Measurements from ENCODE around the gene PIK3AP1. TPM values are rescaled to one million over a fixed set of nuclear protein-coding genes. Genes with fewer than 3 reads are reported as not detected.

PIK3AP1 gene
- total RNA-seq, 2 experiments from 2014 or later: 8.4 to 9.8 TPM

- ChIA-PET CTCF (interaction anchor here (0.6 kb wide), 1 partner anchor 13 kb away, joined by 3 read pairs; no protein-coding TSS in a partner anchor), POLR2A (no interaction called here)
Observed at GRCh38 chr10:96655461-96656197, 64.7 kb downstream of the PIK3AP1 start.

- CTCF ChIA-PET: interaction anchor here (1.2 to 1.8 kb wide), 2 partner anchors 9 to 374 kb away, joined by 3 to 11 read pairs; no protein-coding TSS in a partner anchor
- POLR2A ChIA-PET: no interaction called here
Observed at GRCh38 chr10:96651998-96652431, 68.3 kb downstream of the PIK3AP1 start.

DNA sequence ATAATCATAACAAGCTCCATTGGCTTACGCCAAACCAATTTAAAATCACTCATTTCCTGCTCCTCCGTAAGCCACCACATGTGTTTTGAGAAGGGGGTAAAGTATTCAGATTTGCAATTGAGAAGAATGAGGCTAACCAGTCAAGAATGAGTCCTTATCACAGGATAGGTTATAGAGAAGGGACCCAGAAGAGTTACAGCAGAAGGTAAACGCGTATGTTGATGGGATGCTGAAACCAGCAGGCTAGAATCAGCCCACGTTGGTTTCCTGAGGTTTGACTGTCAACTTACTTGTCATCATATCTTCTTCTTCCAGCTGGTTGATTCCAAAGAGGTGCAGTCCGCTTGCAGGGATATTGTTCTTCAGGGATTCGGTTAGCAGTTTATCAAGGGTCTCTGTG, 69.4 kb downstream of the PIK3AP1 start:
- ChIA-PET CTCF (interaction anchor here (1.8 kb wide), 1 partner anchor 8 kb away, joined by 11 read pairs; no protein-coding TSS in a partner anchor), POLR2A (interaction anchor here (0.5 kb wide), 1 partner anchor 10 kb away, joined by 3 read pairs; no protein-coding TSS in a partner anchor)

- POLR2A ChIA-PET: no interaction called here
- CTCF ChIA-PET: no interaction called here
Observed at GRCh38 chr10:96648297-96648696, 72.0 kb downstream of the PIK3AP1 start.

DNA sequence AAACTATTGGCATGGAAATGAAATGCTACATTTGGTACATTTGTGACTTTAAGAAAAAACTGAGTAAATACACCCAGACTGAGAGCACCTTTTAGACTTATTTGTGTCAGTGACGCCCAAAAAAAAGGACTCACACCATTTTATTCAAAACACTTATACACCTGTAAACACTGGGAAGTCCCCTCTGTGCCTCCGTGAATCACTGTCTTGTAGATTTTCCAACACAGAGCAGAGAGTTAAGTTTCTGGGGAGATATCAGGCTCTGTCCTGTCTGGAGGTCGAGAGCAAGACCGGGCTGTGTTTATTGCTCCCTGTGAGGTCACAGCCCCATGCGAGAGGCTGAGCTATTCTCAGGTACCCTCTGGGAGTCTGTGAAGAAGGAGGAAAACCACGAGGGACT, 72.8 kb downstream of the PIK3AP1 start:
- POLR2A ChIA-PET: no interaction called here
- CTCF ChIA-PET: no interaction called here

- ChIA-PET CTCF (no interaction called here), POLR2A (interaction anchor here (0.5 kb wide), 1 partner anchor 193 kb away, joined by 3 read pairs; no protein-coding TSS in a partner anchor)
Observed at GRCh38 chr10:96646751-96647166, 73.6 kb downstream of the PIK3AP1 start.

GRCh38 chr10:96646301-96646700, 74.0 kb downstream of the PIK3AP1 start:
- ChIA-PET POLR2A (interaction anchor here (0.5 kb wide), 1 partner anchor 193 kb away, joined by 3 read pairs; no protein-coding TSS in a partner anchor), CTCF (no interaction called here)

DNA sequence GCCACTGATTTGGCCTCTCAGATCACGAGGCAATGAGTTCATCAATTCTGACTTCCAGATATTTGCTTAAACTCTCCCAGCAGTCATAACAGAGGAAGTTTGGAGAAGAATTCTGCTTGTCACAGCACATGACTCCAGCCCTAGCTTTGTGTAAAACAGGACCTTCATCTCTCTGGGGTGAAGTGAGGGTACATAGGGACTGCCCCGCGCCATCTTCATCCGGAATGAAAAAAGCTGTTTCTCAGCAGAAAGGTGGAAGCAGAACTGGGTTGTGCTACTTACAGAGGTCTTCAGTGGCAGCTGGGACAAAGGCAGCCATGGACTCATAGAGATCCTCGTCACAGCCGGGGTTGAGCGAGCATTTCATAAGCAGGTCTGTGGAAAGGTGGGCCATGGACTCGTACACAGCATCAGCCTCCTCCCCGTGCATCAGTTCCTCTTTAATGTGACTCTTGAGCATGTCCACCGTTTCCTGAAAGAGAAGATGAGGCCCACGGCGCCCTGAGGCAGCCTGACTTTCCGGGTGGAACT, 75.1 kb downstream of the PIK3AP1 start:
- CTCF ChIA-PET: no interaction called here
- POLR2A ChIA-PET: no interaction called here

GRCh38 chr10:96643920-96644319, 76.4 kb downstream of the PIK3AP1 start:
- ChIA-PET POLR2A (no interaction called here), CTCF (interaction anchor here (0.8 to 2.0 kb wide), 3 partner anchors 8 to 185 kb away, joined by 4 to 11 read pairs (median 7); no protein-coding TSS in a partner anchor)

GRCh38 chr10:96642973-96643372, 77.3 kb downstream of the PIK3AP1 start:
- POLR2A ChIA-PET: no interaction called here
- CTCF ChIA-PET: interaction anchor here (0.6 to 2.0 kb wide), 7 partner anchors 9 to 254 kb away, joined by 3 to 11 read pairs (median 4); no protein-coding TSS in a partner anchor

- POLR2A ChIA-PET: no interaction called here
- CTCF ChIA-PET: interaction anchor here (0.6 to 2.0 kb wide), 4 partner anchors 9 to 111 kb away, joined by 3 to 11 read pairs (median 6); no protein-coding TSS in a partner anchor
Observed at GRCh38 chr10:96642530-96642929, 77.8 kb downstream of the PIK3AP1 start.

DNA sequence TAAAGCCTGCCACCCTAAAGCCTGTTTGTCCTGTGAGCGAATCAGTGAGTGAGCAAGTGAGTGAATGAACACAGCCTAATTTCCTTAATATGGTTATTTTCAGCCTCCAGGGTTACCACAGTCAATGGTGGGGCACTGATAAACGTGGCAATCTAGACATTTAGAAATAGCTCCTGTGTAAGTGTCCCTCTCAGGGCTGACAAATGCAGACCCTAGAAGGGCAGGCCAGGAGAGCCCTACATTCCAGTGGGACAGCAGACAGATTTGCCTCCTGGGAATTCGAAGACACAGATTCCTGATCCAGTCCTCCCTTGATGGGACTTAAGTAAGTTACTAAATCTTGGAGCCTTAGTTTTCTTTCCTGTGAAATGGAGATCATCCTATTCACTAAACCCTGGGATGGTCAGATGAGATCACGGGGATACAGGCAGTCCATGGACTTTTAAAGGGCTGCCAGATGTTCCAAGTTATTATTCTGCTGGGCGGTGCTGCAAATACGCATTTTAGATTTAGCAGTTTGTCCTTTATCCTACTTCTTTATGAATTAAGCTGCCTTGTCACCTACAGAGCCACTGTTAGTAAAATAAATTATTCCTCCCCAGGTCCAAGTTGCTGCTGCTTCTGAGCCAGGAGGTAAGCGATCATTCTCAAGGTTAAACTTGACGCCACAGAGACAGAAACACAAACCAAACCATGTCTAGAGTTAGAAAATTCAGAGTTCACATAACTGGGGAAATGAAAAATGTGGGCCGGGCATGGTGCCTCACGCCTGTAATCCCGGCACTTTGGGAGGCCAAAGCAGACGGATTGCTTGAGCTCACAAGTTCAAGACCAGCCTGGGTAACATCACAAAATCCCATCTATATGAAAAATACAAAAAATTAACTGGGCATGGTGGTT, 78.7 kb downstream of the PIK3AP1 start:
- ChIA-PET CTCF (interaction anchor here (0.9 to 2.0 kb wide), 15 partner anchors 12 to 383 kb away, joined by 3 to 7 read pairs (median 5); partner anchors contain the start of gene PIK3AP1), POLR2A (no interaction called here)

- ChIA-PET POLR2A (no interaction called here), CTCF (interaction anchor here (0.8 to 1.5 kb wide), 8 partner anchors 16 to 386 kb away, joined by 3 to 6 read pairs (median 3); no protein-coding TSS in a partner anchor)
Observed at GRCh38 chr10:96639899-96640298, 80.4 kb downstream of the PIK3AP1 start.

DNA sequence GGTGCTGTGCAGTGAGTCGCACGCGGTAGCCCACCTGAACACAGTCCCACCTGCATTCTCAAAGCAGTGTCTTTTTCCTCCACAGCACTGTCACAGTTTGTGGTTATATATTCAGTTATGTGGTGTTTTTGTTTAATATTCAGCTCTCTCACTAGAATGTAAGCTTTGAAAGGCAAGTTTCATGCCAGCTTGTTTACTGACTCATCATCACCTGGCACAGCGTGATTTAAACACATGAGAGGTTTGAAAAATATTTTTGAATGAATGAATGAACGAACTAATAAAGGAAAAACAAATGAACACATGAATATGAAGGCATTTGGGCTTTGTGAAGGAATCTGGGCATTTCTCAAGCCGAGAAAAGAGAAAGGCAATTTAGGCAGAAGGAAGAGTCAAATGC, 81.6 kb downstream of the PIK3AP1 start:
- POLR2A ChIA-PET: no interaction called here
- CTCF ChIA-PET: interaction anchor here (1.4 kb wide), 1 partner anchor 387 kb away, joined by 4 read pairs; no protein-coding TSS in a partner anchor

DNA sequence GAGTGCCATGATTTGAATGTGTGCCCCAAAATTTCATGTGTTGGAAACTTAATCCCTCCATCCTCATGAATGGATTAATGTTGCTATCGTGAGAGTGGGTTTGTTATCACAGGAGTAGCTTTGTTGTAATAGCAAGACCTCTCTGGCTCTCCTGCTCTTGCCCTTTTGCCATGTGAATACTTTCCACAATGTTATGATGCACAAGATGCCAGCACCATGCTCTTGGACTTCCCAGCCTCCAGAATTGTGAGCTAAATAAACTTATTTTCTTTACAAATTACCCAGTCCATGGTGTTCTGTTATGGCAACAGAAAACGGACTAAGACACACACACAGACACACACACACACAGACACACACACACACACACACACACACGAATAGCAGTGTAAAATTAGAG, 82.2 kb downstream of the PIK3AP1 start:
- ChIA-PET CTCF (interaction anchor here (0.6 kb wide), 1 partner anchor 196 kb away, joined by 3 read pairs; no protein-coding TSS in a partner anchor), POLR2A (no interaction called here)

DNA sequence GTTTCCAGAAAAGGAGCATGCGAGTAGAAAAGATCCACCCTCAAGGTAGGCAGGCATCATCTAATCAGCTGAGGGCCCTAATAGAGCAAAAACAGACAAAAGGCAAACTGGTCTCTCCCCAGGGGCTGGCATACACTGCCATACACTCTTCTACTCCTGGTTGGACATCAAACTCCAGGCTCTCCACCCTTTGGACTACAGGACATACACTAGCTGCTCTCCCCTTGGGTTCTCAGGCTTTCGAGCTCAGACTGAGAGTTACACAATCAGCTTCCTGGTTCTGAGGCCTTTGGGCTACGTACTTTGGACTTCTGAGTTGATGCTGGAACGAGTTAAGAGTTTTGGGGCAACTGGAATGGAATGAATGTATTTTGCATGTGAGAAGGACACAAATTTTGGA, 82.6 kb downstream of the PIK3AP1 start:
- ChIA-PET POLR2A (no interaction called here), CTCF (interaction anchor here (0.6 kb wide), 1 partner anchor 196 kb away, joined by 3 read pairs; no protein-coding TSS in a partner anchor)

DNA sequence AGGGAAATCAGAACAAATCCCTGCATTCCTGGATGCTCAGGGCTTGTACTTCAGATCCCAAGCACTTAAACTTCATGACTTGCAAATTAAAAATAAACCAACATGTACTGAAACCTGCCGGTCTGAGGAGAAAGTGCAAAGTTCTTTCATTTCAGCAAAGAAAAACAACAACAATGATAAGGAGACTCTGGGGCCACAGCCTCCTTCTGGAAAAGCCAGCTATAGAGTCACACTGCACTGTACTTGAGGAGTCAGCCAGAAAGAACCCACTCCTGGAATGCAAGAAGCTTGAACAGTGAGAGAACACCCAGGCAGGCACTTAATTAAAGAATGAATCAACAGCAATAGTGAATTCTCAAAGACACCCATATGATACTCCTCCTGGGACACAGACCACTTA, 83.8 kb downstream of the PIK3AP1 start:
- POLR2A ChIA-PET: interaction anchor here (0.6 kb wide), 1 partner anchor 156 kb away, joined by 3 read pairs; no protein-coding TSS in a partner anchor
- CTCF ChIA-PET: interaction anchor here (0.5 kb wide), 1 partner anchor 165 kb away, joined by 3 read pairs; no protein-coding TSS in a partner anchor

DNA sequence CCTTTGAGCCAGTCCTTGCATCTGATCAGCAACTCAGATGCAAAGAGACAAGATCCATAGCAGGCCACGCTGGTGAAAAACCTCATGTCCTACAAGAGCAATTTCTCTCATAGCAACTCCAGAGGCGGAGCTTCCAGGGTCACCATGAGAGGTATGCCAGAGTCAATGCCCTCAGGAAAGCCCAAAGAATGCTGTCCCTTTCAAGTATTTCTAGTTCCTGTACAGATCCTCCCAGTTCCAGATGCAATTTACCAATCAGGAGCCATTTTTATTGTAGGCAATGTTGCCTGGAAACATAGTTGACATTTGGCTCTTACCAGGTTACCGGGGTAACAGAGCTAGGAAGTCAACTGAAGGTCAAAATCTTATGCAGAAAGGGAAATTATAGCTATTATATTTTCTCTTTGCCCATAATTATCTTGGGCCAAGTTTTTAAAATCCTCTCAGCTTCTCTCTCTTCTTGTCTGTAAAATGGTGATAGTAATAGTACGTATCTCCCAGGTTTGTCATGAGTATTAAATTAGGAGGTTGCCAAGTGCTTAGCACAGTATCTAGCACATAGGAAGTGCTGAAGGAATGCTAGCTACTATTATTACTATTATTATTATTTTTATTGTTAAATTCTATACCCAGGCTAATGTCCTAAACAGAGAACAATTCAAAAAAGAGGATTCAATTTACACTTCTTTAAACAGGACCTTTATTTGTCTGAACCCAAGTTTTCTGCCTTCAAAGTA, 87.2 kb downstream of the PIK3AP1 start:
- ChIA-PET POLR2A (no interaction called here), CTCF (interaction anchor here (1.3 to 2.2 kb wide), 2 partner anchors 15 to 263 kb away, joined by 3 to 8 read pairs; no protein-coding TSS in a partner anchor)

- ChIA-PET CTCF (no interaction called here), POLR2A (no interaction called here)
Observed at GRCh38 chr10:96627292-96627691, 93.0 kb downstream of the PIK3AP1 start.
